ENCODE results near the gene IRF9.

Gene IRF9

DNA sequence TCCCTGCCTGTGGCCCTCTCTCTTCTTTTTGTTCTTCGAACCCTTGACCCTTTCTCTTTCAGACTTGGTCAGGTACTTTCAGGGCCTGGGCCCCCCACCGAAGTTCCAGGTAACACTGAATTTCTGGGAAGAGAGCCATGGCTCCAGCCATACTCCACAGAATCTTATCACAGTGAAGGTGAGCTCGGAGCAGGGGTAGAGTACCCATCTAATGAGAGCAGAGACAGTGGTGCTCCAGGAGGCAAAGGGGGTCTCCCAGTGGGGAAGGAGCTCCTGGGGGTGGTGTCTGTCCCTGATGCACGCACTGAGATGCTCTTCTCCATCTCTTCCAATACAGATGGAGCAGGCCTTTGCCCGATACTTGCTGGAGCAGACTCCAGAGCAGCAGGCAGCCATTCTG is 4.7 kb downstream of the IRF9 start:
- Histone ChIP-seq H4K8ac (ENCODE audit: low read depth, low read length) (no peak overlapping the region), H3K4me3 (ENCODE audit: low read length in 2 of 2) (no peak overlapping the region), H2BK5ac (ENCODE audit: low read length) (no peak overlapping the region), H4K91ac (ENCODE audit: low read depth, low read length, poor library complexity) (no peak overlapping the region), H3K36me3 (replicated peaks in 1 of 2; ENCODE audit: control insufficient read depth in 2 of 2, insufficient read depth in 2 of 2, low read length in 2 of 2) (peaks cover 21 to 44% of the 10 kb centered on the region in 2 donors), H3K4me1 (ENCODE audit: control insufficient read depth in 2 of 2, insufficient read depth in 1 of 2, low read depth in 1 of 2, low read length in 2 of 2) (peaks cover 6 to 12% of the 10 kb centered on the region in 2 donors), H2AFZ (ENCODE audit: low read length) (no peak overlapping the region), H3K14ac (ENCODE audit: low read length) (no peak overlapping the region), H2BK15ac (ENCODE audit: low read length) (no peak overlapping the region), H3K27ac (replicated peaks; ENCODE audit: low read length) (no peak overlapping the region), H3K9me3 (replicated peaks in 1 of 2; ENCODE audit: control insufficient read depth in 2 of 2, insufficient read depth in 1 of 2, low read depth in 1 of 2, low read length in 2 of 2) (no peaks in the 10 kb centered on the region), H2BK12ac (ENCODE audit: low read length) (no peak overlapping the region), H3K79me1 (ENCODE audit: low read depth, low read length) (no peaks in the 10 kb centered on the region), H3K18ac (ENCODE audit: low read length) (no peak overlapping the region), H3K4ac (ENCODE audit: low read length) (no peak overlapping the region), H2AK5ac (ENCODE audit: low read depth, low read length) (no peak overlapping the region), H3K4me2 (ENCODE audit: insufficient read depth, low read length, poor library complexity, severe bottlenecking) (no peak overlapping the region), H3K9ac (ENCODE audit: low read depth, low read length, poor library complexity) (no peak overlapping the region), H3K27me3 (ENCODE audit: control insufficient read depth in 3 of 3, insufficient read depth in 3 of 3, low read depth in 1 of 3, low read length in 3 of 3) (no peaks in the 10 kb centered on the region), H2BK120ac (ENCODE audit: low read depth, low read length) (no peak overlapping the region), H3K23ac (ENCODE audit: low read depth, low read length, poor library complexity) (no peak overlapping the region)
- WGBS, 2 donors (ENCODE audit: extremely low coverage in 2 of 2, insufficient read length in 2 of 2, insufficient replicate concordance in 1 of 2) = no CpG with 5 or more reads among the region's 5 CpGs
- no peak for DNase-seq (ENCODE audit: low spot score)

GRCh38 chr14:24167469-24168114 is 6.5 kb downstream of the IRF9 start:
- no peak overlapping the region for H2BK15ac ChIP-seq (ENCODE audit: low read length)
- H2BK5ac ChIP-seq (ENCODE audit: low read length) = no peak overlapping the region
- peaks cover 0 to 5% of the 10 kb centered on the region in 2 donors for H3K4me1 ChIP-seq (ENCODE audit: control insufficient read depth in 2 of 2, insufficient read depth in 1 of 2, low read depth in 1 of 2, low read length in 2 of 2)
- H3K4me2 ChIP-seq (ENCODE audit: insufficient read depth, low read length, poor library complexity, severe bottlenecking) = no peak overlapping the region
- no peak overlapping the region for H2BK12ac ChIP-seq (ENCODE audit: low read length)
- no peak overlapping the region for H2BK120ac ChIP-seq (ENCODE audit: low read depth, low read length)
- H3K23ac ChIP-seq (ENCODE audit: low read depth, low read length, poor library complexity) = no peak overlapping the region
- no peak overlapping the region for H3K4ac ChIP-seq (ENCODE audit: low read length)
- H2AK5ac ChIP-seq (ENCODE audit: low read depth, low read length) = no peak overlapping the region
- no peak overlapping the region for H3K9ac ChIP-seq (ENCODE audit: low read depth, low read length, poor library complexity)
- no peak overlapping the region for H3K18ac ChIP-seq (ENCODE audit: low read length)
- H4K8ac ChIP-seq (ENCODE audit: low read depth, low read length) = no peak overlapping the region
- H3K79me1 ChIP-seq (ENCODE audit: low read depth, low read length) = peaks cover 5% of the 10 kb centered on the region
- no peak overlapping the region for H2AFZ ChIP-seq (ENCODE audit: low read length)
- H3K27me3 ChIP-seq (ENCODE audit: control insufficient read depth in 3 of 3, insufficient read depth in 3 of 3, low read depth in 1 of 3, low read length in 3 of 3) = no peaks in the 10 kb centered on the region
- H4K91ac ChIP-seq (ENCODE audit: low read depth, low read length, poor library complexity) = no peak overlapping the region
- H3K4me3 ChIP-seq (ENCODE audit: low read length in 2 of 2) = no peak overlapping the region
- H3K36me3 ChIP-seq (replicated peaks in 1 of 2; ENCODE audit: control insufficient read depth in 2 of 2, insufficient read depth in 2 of 2, low read length in 2 of 2) = peaks cover 18 to 42% of the 10 kb centered on the region in 2 donors
- no CpG with 5 or more reads among the region's 3 CpGs for WGBS, 2 donors (ENCODE audit: extremely low coverage in 2 of 2, insufficient read length in 2 of 2, insufficient replicate concordance in 1 of 2)
- DNase-seq (ENCODE audit: low spot score) = no peak
- no peak overlapping the region for H3K14ac ChIP-seq (ENCODE audit: low read length)
- H3K27ac ChIP-seq (replicated peaks; ENCODE audit: low read length) = no peak overlapping the region
- no peaks in the 10 kb centered on the region for H3K9me3 ChIP-seq (replicated peaks in 1 of 2; ENCODE audit: control insufficient read depth in 2 of 2, insufficient read depth in 1 of 2, low read depth in 1 of 2, low read length in 2 of 2)

DNA sequence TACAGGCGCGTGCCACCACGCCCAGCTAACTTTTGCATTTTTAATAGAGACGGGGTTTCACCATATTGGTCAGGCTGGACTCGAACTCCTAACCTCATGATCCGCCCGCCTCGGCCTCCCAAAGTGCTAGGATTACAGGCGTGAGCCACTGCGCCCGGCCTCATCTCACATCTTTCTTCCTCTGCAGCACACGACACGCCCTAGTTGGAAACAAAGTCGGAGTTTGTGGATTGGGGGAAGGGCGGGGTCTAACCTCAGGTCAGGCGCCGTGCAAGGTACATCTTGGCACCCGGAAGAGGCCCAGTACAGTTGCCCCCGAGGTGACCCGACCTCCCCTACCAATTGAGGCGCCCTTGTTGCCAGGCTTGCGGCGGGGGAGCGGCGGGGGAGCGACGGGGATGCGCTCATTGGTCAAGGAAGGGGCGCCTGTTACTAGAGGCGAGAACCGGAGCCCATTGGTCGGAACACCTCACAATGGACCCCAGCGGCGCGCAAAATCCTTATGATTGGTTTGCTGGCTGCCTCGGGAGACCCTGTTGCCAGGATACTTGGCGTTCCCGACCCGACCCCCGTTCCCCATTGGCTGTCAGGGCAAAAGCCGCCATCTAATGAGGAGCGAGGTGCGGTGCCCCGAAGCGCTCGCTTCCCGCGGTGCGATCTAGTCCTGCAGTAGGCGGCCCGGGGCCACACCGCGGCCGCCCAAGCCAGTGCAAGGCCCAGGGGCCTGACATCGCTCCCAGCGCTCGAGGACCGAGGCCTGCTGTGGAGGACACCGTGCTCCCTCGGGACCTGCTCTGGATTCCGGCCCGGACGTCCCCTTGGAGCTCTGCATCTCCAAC is 10.6 kb downstream of the IRF9 start, which contains the start of gene REC8:
REC8 (plus strand) TSS at position 659 of the 839 bp plus-strand sequence. CDS start 473 bp downstream, outside the sequence.
- Histone ChIP-seq H2BK120ac (ENCODE audit: low read depth, low read length) (no peak within 1 kb of the TSS), H3K9me3 (replicated peaks in 1 of 2; ENCODE audit: control insufficient read depth in 2 of 2, insufficient read depth in 1 of 2, low read depth in 1 of 2, low read length in 2 of 2) (no peaks in the 10 kb centered on the region), H2BK12ac (ENCODE audit: low read length) (peak within 1 kb of the TSS; percentile 24), H3K27me3 (ENCODE audit: control insufficient read depth in 3 of 3, insufficient read depth in 3 of 3, low read depth in 1 of 3, low read length in 3 of 3) (no peaks in the 10 kb centered on the region), H3K23ac (ENCODE audit: low read depth, low read length, poor library complexity) (peak within 1 kb of the TSS; percentile 61), H3K79me1 (ENCODE audit: low read depth, low read length) (peaks cover 9% of the 10 kb centered on the region), H3K27ac (replicated peaks; ENCODE audit: low read length) (peak within 1 kb of the TSS; percentile 65), H2AK5ac (ENCODE audit: low read depth, low read length) (peak within 1 kb of the TSS; percentile 99), H3K9ac (ENCODE audit: low read depth, low read length, poor library complexity) (peak within 1 kb of the TSS; percentile 82), H2BK15ac (ENCODE audit: low read length) (peak within 1 kb of the TSS; percentile 65), H3K4me1 (ENCODE audit: control insufficient read depth in 2 of 2, insufficient read depth in 1 of 2, low read depth in 1 of 2, low read length in 2 of 2) (peaks cover 0 to 8% of the 10 kb centered on the region in 2 donors), H3K36me3 (replicated peaks in 1 of 2; ENCODE audit: control insufficient read depth in 2 of 2, insufficient read depth in 2 of 2, low read length in 2 of 2) (peaks cover 6 to 18% of the 10 kb centered on the region in 2 donors), H4K8ac (ENCODE audit: low read depth, low read length) (no peak within 1 kb of the TSS), H3K4ac (ENCODE audit: low read length) (no peak within 1 kb of the TSS), H3K4me2 (ENCODE audit: insufficient read depth, low read length, poor library complexity, severe bottlenecking) (peak within 1 kb of the TSS; percentile 92), H3K14ac (ENCODE audit: low read length) (peak within 1 kb of the TSS; percentile 85), H3K4me3 (ENCODE audit: low read length in 2 of 2) (peak within 1 kb of the TSS; percentile 1 to 91), H2BK5ac (ENCODE audit: low read length) (no peak within 1 kb of the TSS), H4K91ac (ENCODE audit: low read depth, low read length, poor library complexity) (no peak within 1 kb of the TSS), H3K18ac (ENCODE audit: low read length) (peak within 1 kb of the TSS; percentile 96), H2AFZ (ENCODE audit: low read length) (no peak within 1 kb of the TSS)
- WGBS, 2 donors (ENCODE audit: extremely low coverage in 2 of 2, insufficient read length in 2 of 2, insufficient replicate concordance in 1 of 2) = no CpG with 5 or more reads among the region's 63 CpGs
- DNase-seq (ENCODE audit: low spot score) = peak; percentile 94
